Measurements from ENCODE around the gene NTF4. TPM values are rescaled to one million over a fixed set of nuclear protein-coding genes. Genes with fewer than 3 reads are reported as not detected.
"Not testable (repeated sequence)": the region's sequence is repeated elsewhere in the genome, so short reads cannot be mapped to it uniquely, and the experiment has no call there.

The NTF4 gene
- total RNA-seq, 1 donor from 2014 or later = 1.3 TPM

GRCh38 chr19:49074869-49075268 lies 10.3 kb upstream of the NTF4 start:
- H3K4me3 ChIP-seq (ENCODE audit: low read depth, low read length); DNase-seq (ENCODE audit: low read depth): not testable (repeated sequence)
- TF ChIP-seq CTCF (conservative IDR thresholded peaks at IDR 0.05; ENCODE audit: low read depth, low read length) = peak; percentile 62

GRCh38 chr19:49073514-49074378 lies 9.1 kb upstream of the NTF4 start:
- TF ChIP-seq CTCF (conservative IDR thresholded peaks at IDR 0.05; ENCODE audit: low read depth, low read length) = peak; percentile 33
- H3K4me3 ChIP-seq (ENCODE audit: low read depth, low read length) = no peak overlapping the region
- no peak for DNase-seq (ENCODE audit: low read depth)

- no peak for DNase-seq (ENCODE audit: low read depth)
- no peak overlapping the region for H3K4me3 ChIP-seq (ENCODE audit: low read depth, low read length)
- no peak for TF ChIP-seq CTCF (conservative IDR thresholded peaks at IDR 0.05; ENCODE audit: low read depth, low read length)
These were observed 7.4 kb upstream of the NTF4 start for GRCh38 chr19:49071860-49072547.

- no peak overlapping the region for H3K4me3 ChIP-seq (ENCODE audit: low read depth, low read length)
- no peak for TF ChIP-seq CTCF (conservative IDR thresholded peaks at IDR 0.05; ENCODE audit: low read depth, low read length)
- DNase-seq (ENCODE audit: low read depth) = no peak
These were observed 5.8 kb upstream of the NTF4 start for GRCh38 chr19:49070416-49070815.

GRCh38 chr19:49069026-49069425 lies 4.4 kb upstream of the NTF4 start:
- DNase-seq (ENCODE audit: low read depth) = no peak
- H3K4me3 ChIP-seq (ENCODE audit: low read depth, low read length) = no peak overlapping the region
- TF ChIP-seq CTCF (conservative IDR thresholded peaks at IDR 0.05; ENCODE audit: low read depth, low read length) = no peak

- H3K4me3 ChIP-seq (ENCODE audit: low read depth, low read length) = no peak overlapping the region
- TF ChIP-seq CTCF (conservative IDR thresholded peaks at IDR 0.05; ENCODE audit: low read depth, low read length) = no peak
- no peak for DNase-seq (ENCODE audit: low read depth)
These were observed 2.9 kb upstream of the NTF4 start for GRCh38 chr19:49067554-49067953.
